Activated CD8-positive, alpha-beta T cell treated with anti-CD3 and anti-CD28 coated beads for 36 hours (primary cell): Measurements from ENCODE around the gene DGKI. TPM values are rescaled to one million over a fixed set of nuclear protein-coding genes. Genes with fewer than 3 reads are reported as not detected.

Source experiments
- ATAC-seq: fragments of 200-7000 bp; cut with Tn5 transposase; one replicate; pipeline ENCODE4 v1.10.0; 2021; ENCODE audit warnings: mild to moderate bottlenecking, moderate library complexity
- CTCF ChIA-PET: fragments of 350-600 bp; sonication (Branson Sonifier 250); formaldehyde crosslinking; loops from one replicate; lab custom pipeline; 2021; ENCODE audit warnings: antibody characterized with exemption; lab: Charles Lee
- POLR2A ChIA-PET: fragments of 350-600 bp; sonication (Branson Sonifier 250); formaldehyde crosslinking; loops from one replicate; lab custom pipeline; 2021; ENCODE audit warnings: antibody characterized with exemption; lab: Charles Lee
- DNase-seq: peaks from one replicate; pipeline ENCODE4 v3.0.0-alpha.2; 2020
- H3K27ac Mint-ChIP-seq: one replicate; pipeline ENCODE4 v1.8.0; 2021; ENCODE audit warnings: mild to moderate bottlenecking, mixed read lengths
- H3K27me3 Mint-ChIP-seq: one replicate; pipeline ENCODE4 v1.8.0; 2021; ENCODE audit warnings: mixed read lengths
- H3K36me3 Mint-ChIP-seq: one replicate; pipeline ENCODE4 v1.8.0; 2021; ENCODE audit warnings: low read depth, mixed read lengths
- H3K4me1 Mint-ChIP-seq: one replicate; pipeline ENCODE4 v1.8.0; 2021; ENCODE audit warnings: low read depth, mixed read lengths
- H3K4me3 Mint-ChIP-seq: one replicate; pipeline ENCODE4 v1.8.0; 2021; ENCODE audit warnings: mild to moderate bottlenecking, moderate library complexity, mixed read lengths
- H3K9me3 Mint-ChIP-seq: one replicate; pipeline ENCODE4 v1.8.0; 2021; ENCODE audit warnings: mixed read lengths
- intact Hi-C: fragments of 100-400 bp; cut with micrococcal nuclease; formaldehyde crosslinking; loops from one replicate; pipeline ENCODE4 v1.10.0; 2022
- total RNA-seq, 2 experiments: library from RNA; stranded (reverse); gene quantifications; one replicate each; pipeline ENCODE4 v1.2.3, GENCODE V29; 2021
- TF ChIP-seq, protein P1 (sequence below): fragments of 200-600 bp; IDR thresholded peaks from one replicate; pipeline ENCODE4 v1.8.0; 2022; ENCODE audit warnings: antibody characterized with exemption, mild to moderate bottlenecking

The DGKI gene
- total RNA-seq, 2 experiments from 2014 or later = 0.38 to 0.65 TPM

DNA sequence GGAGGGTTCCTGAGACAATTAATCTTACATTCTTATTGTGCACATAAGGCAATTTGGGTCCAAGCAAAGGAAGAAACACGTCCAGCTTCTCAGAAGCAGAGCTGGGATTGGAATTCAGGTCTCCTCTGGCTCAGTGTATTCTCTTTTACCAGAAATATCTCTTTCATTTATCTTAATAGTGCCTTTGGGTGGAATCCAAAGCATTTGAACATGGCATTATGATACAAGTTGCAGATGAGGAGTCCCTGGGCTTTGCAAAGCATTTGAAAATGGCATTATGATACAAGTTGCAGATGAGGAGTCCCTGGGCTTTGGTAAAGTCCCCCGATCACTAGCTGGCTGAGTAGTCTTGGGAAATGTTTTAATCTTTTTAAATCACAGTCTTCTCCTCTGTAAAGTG is 473.3 kb downstream of the DGKI start:
- DNase-seq (no peak), ATAC-seq (no peak)
- Mint-ChIP-seq H3K36me3 (no peaks in the 10 kb centered on the region), H3K27me3 (no peaks in the 10 kb centered on the region), H3K9me3 (peaks cover 3% of the 10 kb centered on the region), H3K4me3 (no peak overlapping the region), H3K27ac (no peak overlapping the region), H3K4me1 (no peaks in the 10 kb centered on the region)
- TF ChIP-seq, protein P1, sequence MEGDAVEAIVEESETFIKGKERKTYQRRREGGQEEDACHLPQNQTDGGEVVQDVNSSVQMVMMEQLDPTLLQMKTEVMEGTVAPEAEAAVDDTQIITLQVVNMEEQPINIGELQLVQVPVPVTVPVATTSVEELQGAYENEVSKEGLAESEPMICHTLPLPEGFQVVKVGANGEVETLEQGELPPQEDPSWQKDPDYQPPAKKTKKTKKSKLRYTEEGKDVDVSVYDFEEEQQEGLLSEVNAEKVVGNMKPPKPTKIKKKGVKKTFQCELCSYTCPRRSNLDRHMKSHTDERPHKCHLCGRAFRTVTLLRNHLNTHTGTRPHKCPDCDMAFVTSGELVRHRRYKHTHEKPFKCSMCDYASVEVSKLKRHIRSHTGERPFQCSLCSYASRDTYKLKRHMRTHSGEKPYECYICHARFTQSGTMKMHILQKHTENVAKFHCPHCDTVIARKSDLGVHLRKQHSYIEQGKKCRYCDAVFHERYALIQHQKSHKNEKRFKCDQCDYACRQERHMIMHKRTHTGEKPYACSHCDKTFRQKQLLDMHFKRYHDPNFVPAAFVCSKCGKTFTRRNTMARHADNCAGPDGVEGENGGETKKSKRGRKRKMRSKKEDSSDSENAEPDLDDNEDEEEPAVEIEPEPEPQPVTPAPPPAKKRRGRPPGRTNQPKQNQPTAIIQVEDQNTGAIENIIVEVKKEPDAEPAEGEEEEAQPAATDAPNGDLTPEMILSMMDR = no peak
- CTCF ChIA-PET = interaction anchor here (1.2 kb wide), 1 partner anchor 10 kb away, joined by 3 read pairs; no protein-coding TSS in a partner anchor
- intact Hi-C loops = no loop called here
- POLR2A ChIA-PET = no interaction called here

DNA sequence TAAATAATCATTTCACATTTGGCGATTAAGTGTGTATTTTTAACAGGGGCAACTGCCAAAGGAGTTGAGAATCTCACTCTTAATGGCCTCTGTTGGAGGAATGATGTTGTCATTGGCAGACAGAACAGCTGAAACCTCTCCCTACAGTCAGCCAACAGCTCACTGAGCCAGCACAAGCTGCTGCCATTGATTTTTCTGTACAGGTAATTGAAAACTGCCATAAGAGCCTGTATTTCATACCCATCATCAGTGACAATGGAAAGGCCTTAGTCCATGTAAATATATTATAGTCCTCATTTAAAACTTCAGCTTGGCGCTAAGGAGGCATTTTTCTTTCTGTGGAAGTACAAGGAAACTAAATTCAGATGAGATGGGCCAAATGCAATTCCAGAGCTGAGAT is 475.2 kb downstream of the DGKI start:
- Mint-ChIP-seq H3K4me1 (no peaks in the 10 kb centered on the region), H3K9me3 (no peaks in the 10 kb centered on the region), H3K4me3 (no peak overlapping the region), H3K27ac (no peak overlapping the region), H3K27me3 (no peaks in the 10 kb centered on the region), H3K36me3 (no peaks in the 10 kb centered on the region)
- TF ChIP-seq, protein P1 = no peak
- ATAC-seq (no peak), DNase-seq (no peak)
- intact Hi-C loops = no loop called here
- ChIA-PET POLR2A (no interaction called here), CTCF (no interaction called here)

DNA sequence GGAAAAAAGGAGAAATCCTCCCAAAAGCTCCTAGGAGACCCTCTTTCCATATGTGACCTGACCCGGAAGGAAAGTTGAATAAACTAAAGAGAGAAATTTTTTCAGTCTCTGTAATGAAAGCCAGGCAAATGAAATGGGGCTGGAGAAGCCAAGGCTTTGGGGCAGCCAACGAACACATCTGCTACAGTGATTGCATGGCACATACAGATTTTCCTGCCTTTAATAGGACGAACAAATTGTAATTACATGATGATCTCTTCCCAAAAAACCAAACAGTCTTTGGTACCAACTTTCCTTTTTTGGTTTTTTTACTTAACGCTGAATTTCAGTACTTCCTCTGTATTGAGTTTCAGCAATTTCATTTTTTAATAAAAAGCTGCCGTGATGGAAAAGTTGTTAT is 479.8 kb downstream of the DGKI start:
- DNase-seq (no peak), ATAC-seq (no peak)
- no peaks in the 10 kb centered on the region for H3K27me3 Mint-ChIP-seq
- H3K36me3 Mint-ChIP-seq = no peaks in the 10 kb centered on the region
- no peak overlapping the region for H3K27ac Mint-ChIP-seq
- intact Hi-C loops = no loop called here
- CTCF ChIA-PET = no interaction called here
- no peak overlapping the region for H3K4me3 Mint-ChIP-seq
- TF ChIP-seq, protein P1 = no peak
- H3K4me1 Mint-ChIP-seq = no peaks in the 10 kb centered on the region
- peaks cover 16% of the 10 kb centered on the region for H3K9me3 Mint-ChIP-seq
- POLR2A ChIA-PET = no interaction called here

DNA sequence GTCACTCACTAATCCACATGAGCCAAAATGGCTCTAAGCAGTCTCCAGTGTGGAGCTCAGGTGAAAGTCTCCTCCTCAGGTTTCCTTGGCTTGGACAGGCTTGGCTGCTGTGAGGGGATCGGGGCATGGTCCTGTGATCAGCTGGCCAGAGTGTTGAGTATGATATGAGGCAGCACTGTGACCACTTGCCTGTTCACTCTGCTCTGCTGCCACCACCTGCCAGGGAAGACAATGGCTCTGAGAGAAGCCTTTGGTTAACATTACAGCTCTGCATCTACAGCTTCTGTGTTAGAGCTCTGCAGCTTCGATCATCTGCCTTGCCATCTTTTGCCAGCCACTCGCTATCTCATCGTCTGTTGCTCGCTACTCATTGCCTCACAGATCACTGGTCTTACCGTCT is 483.1 kb downstream of the DGKI start:
- ChIA-PET CTCF (interaction anchor here (1.2 kb wide), 1 partner anchor 10 kb away, joined by 3 read pairs; no protein-coding TSS in a partner anchor), POLR2A (no interaction called here)
- H3K36me3 Mint-ChIP-seq = no peaks in the 10 kb centered on the region
- TF ChIP-seq, protein P1 = no peak
- no peaks in the 10 kb centered on the region for H3K27me3 Mint-ChIP-seq
- ATAC-seq = no peak
- intact Hi-C loops = no loop called here
- no peak overlapping the region for H3K4me3 Mint-ChIP-seq
- H3K27ac Mint-ChIP-seq = no peak overlapping the region
- DNase-seq = no peak
- no peaks in the 10 kb centered on the region for H3K4me1 Mint-ChIP-seq
- H3K9me3 Mint-ChIP-seq = peaks cover 29% of the 10 kb centered on the region

DNA sequence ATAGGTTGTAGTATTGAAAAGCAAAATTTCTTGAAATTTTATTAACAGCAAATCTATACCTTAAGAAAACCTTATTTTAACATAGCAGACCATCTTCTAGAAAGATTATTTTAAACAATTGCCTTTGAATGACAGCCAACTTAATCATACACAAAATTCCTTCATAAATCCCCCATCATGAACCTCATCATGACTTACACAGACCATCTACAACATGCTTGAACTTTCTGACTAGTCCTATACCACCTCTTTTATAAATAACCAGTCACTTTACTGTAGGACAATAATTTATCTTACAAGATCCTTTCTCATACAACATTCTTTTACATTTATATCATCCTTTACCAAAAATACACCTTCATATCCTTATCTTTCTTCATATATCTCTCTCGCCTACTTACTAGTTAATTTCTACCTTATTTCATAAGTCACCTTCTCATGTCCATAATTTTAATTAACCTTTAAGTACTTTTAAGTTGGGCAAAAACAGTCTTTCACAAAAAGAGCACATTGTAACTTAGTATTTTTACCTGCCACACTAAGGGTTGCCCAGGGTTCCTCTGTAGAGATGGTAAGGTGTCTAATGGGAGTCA is 486.6 kb downstream of the DGKI start:
- DNase-seq (no peak), ATAC-seq (no peak)
- TF ChIP-seq, protein P1 = no peak
- Mint-ChIP-seq H3K27ac (no peak overlapping the region), H3K4me1 (no peaks in the 10 kb centered on the region), H3K36me3 (no peaks in the 10 kb centered on the region), H3K4me3 (no peak overlapping the region), H3K9me3 (peaks cover 29% of the 10 kb centered on the region), H3K27me3 (no peaks in the 10 kb centered on the region)
- intact Hi-C loops = no loop called here
- POLR2A ChIA-PET = no interaction called here
- CTCF ChIA-PET = no interaction called here
